H1 (cell line): Measurements from ENCODE around the gene EPHA4. TPM values are rescaled to one million over a fixed set of nuclear protein-coding genes. Genes with fewer than 3 reads are reported as not detected.
A peak's percentile ranks its signal among the peaks of the same experiment; 100 is the strongest.

Experiments
- CTCF ChIA-PET: fragments of 300-600 bp; sonication (Branson Sonifier 250); formaldehyde crosslinking; loops from one replicate; lab custom pipeline; 2021; ENCODE audit not compliant: partially characterized antibody; lab: Charles Lee
- POLR2A ChIA-PET: fragments of 300-600 bp; sonication (Branson Sonifier 250); formaldehyde crosslinking; loops from one replicate; lab custom pipeline; 2021; ENCODE audit warnings: inconsistent platforms; ENCODE audit not compliant: partially characterized antibody; lab: Charles Lee
- DNase-seq, 2 experiments: peaks; one replicate each; pipeline versions ENCODE4 v3.0.0 to v3.0.0-alpha.2; 2010 to 2022; ENCODE audit warnings: low spot score in 2 of 2, low read depth in 1 of 2, mixed read lengths in 1 of 2
- FAIRE-seq: peaks from 2 replicates; lab custom pipeline; 2011; peaks lifted over from hg19 to GRCh38; lab: Jason Lieb, UNC
- H2AFZ ChIP-seq: 2 replicates; pipeline ENCODE4 v1.8.1; 2012; ENCODE audit warnings: low read length, inconsistent platforms
- H2AK5ac ChIP-seq: 2 replicates; pipeline ENCODE4 v1.6.1; 2013; ENCODE audit warnings: low read depth, low read length
- H2BK120ac ChIP-seq: replicated peaks from 2 replicates; pipeline ENCODE3; 2013; ENCODE audit warnings: low read depth, low read length, inconsistent platforms
- H2BK12ac ChIP-seq: 2 replicates; pipeline ENCODE4 v1.6.1; 2013; ENCODE audit warnings: low read depth, low read length
- H2BK15ac ChIP-seq: 2 replicates; pipeline ENCODE4 v1.6.1; 2013; ENCODE audit warnings: low read length
- H2BK20ac ChIP-seq: 2 replicates; pipeline ENCODE4 v1.6.1; 2013; ENCODE audit warnings: low read length
- H2BK5ac ChIP-seq: 2 replicates; pipeline ENCODE4 v1.6.1; 2013; ENCODE audit warnings: low read depth, low read length
- H3K14ac ChIP-seq: 2 replicates; pipeline ENCODE4 v1.6.1; 2013; ENCODE audit warnings: inconsistent platforms; ENCODE audit not compliant: insufficient read length
- H3K18ac ChIP-seq: 2 replicates; pipeline ENCODE4 v1.6.1; 2013; ENCODE audit warnings: low read length; ENCODE audit errors: extremely low read depth
- H3K23ac ChIP-seq: 2 replicates; pipeline ENCODE4 v1.6.1; 2013; ENCODE audit warnings: inconsistent platforms; ENCODE audit not compliant: insufficient read length
- H3K23me2 ChIP-seq: 2 replicates; pipeline ENCODE4 v1.6.1; 2013; ENCODE audit warnings: low read depth, low read length
- H3K27ac ChIP-seq: 2 replicates; pipeline ENCODE4 v1.6.1; 2011; ENCODE audit warnings: low read depth, low read length, inconsistent platforms
- H3K27me3 ChIP-seq, 4 experiments: replicated peaks in 1 of 4; 1 replicate in 1 of 4; 2 replicates in 3 of 4; pipeline versions ENCODE4 v1.6.1 to v1.8.1; 2011 to 2013; ENCODE audit warnings: low read length in 3 of 4, mild to moderate bottlenecking in 3 of 4, inconsistent platforms in 2 of 4, mixed read lengths in 2 of 4, moderate library complexity in 1 of 4; ENCODE audit not compliant: control insufficient read depth in 3 of 4, insufficient read depth in 3 of 4; ENCODE audit errors: extremely low read depth in 1 of 4
- H3K36me3 ChIP-seq, 4 experiments: 2 replicates each; pipeline versions ENCODE4 v1.6.1 to v1.8.1; 2011 to 2013; ENCODE audit warnings: mild to moderate bottlenecking in 4 of 4, low read length in 3 of 4, moderate library complexity in 2 of 4, control low read depth in 1 of 4, inconsistent platforms in 1 of 4; ENCODE audit not compliant: insufficient read depth in 4 of 4, control insufficient read depth in 2 of 4
- H3K4ac ChIP-seq: replicated peaks from 2 replicates; pipeline ENCODE3; 2013; ENCODE audit warnings: low read length, low read depth, mixed read lengths, inconsistent platforms; ENCODE audit not compliant: insufficient read length
- H3K4me1 ChIP-seq, 4 experiments: replicated peaks in 1 of 4; 1 replicate in 1 of 4; 2 replicates in 3 of 4; pipeline versions ENCODE4 v1.6.1 to v1.8.1; 2011 to 2013; ENCODE audit warnings: low read length in 3 of 4, inconsistent platforms in 2 of 4, mixed read lengths in 1 of 4; ENCODE audit not compliant: insufficient read depth in 4 of 4, control insufficient read depth in 3 of 4
- H3K4me2 ChIP-seq, 2 experiments: 2 replicates each; pipeline versions ENCODE4 v1.6.1 to v1.8.1; 2011 to 2013; ENCODE audit warnings: low read depth in 2 of 2, low read length in 2 of 2, control low read depth in 1 of 2, inconsistent platforms in 1 of 2, mild to moderate bottlenecking in 1 of 2; ENCODE audit not compliant: insufficient read depth in 1 of 2
- H3K4me3 ChIP-seq, 4 experiments: fragments of 200-600, 300-600 bp in 1 of 4; sonication (generic), shearing (Covaris generic), sonication (Bioruptor Twin) in 1 of 4; 2 replicates each; pipeline versions ENCODE4 v1.5.1 to v1.8.1; 2011 to 2016; ENCODE audit warnings: low read length in 4 of 4, low read depth in 3 of 4, control low read depth in 2 of 4, inconsistent platforms in 2 of 4, mild to moderate bottlenecking in 2 of 4, mixed read lengths in 1 of 4, moderate library complexity in 1 of 4; ENCODE audit not compliant: insufficient read depth in 2 of 4; ENCODE audit errors: extremely low read depth in 1 of 4
- H3K56ac ChIP-seq: replicated peaks from 2 replicates; pipeline ENCODE3; 2013; ENCODE audit warnings: low read depth, mild to moderate bottlenecking, mixed read lengths, low read length, inconsistent platforms; ENCODE audit not compliant: insufficient read length
- H3K79me1 ChIP-seq: 2 replicates; pipeline ENCODE4 v1.6.1; 2013; ENCODE audit warnings: low read depth, low read length, control low read depth
- H3K79me2 ChIP-seq, 2 experiments: 2 replicates each; pipeline versions ENCODE4 v1.6.1 to v1.8.1; 2012 to 2013; ENCODE audit warnings: low read length in 2 of 2, mild to moderate bottlenecking in 2 of 2, inconsistent platforms in 1 of 2; ENCODE audit not compliant: insufficient read depth in 2 of 2, control insufficient read depth in 1 of 2
- H3K9ac ChIP-seq, 4 experiments: replicated peaks in 1 of 4; 1 replicate in 1 of 4; 2 replicates in 3 of 4; pipeline versions ENCODE4 v1.6.1 to v1.8.1; 2011 to 2013; ENCODE audit warnings: low read depth in 3 of 4, low read length in 3 of 4, control low read depth in 2 of 4, mild to moderate bottlenecking in 2 of 4, moderate library complexity in 2 of 4, inconsistent platforms in 1 of 4; ENCODE audit errors: extremely low read depth in 1 of 4
- H3K9me3 ChIP-seq, 2 experiments: 2 replicates each; pipeline versions ENCODE4 v1.6.1 to v1.8.1; 2012 to 2013; ENCODE audit warnings: mild to moderate bottlenecking in 2 of 2, moderate library complexity in 2 of 2, control low read depth in 1 of 2, inconsistent platforms in 1 of 2, low read depth in 1 of 2, low read length in 1 of 2, mixed read lengths in 1 of 2; ENCODE audit not compliant: insufficient read depth in 2 of 2
- H4K20me1 ChIP-seq, 2 experiments: replicated peaks in 1 of 2; 2 replicates each; pipeline versions ENCODE3 to v1.8.1; 2011 to 2013; ENCODE audit warnings: inconsistent platforms in 2 of 2, low read length in 2 of 2, mild to moderate bottlenecking in 1 of 2; ENCODE audit not compliant: insufficient read depth in 2 of 2, control insufficient read depth in 1 of 2
- H4K5ac ChIP-seq: 2 replicates; pipeline ENCODE4 v1.6.1; 2013; ENCODE audit warnings: low read length, low read depth, mixed read lengths, inconsistent platforms; ENCODE audit not compliant: insufficient read length
- H4K8ac ChIP-seq: 2 replicates; pipeline ENCODE4 v1.8.0; 2013; ENCODE audit warnings: mild to moderate bottlenecking, moderate library complexity, low read length, inconsistent platforms; ENCODE audit not compliant: insufficient read depth; ENCODE audit errors: extremely low read depth
- H4K91ac ChIP-seq: replicated peaks from 2 replicates; pipeline ENCODE3; 2013; ENCODE audit warnings: low read length, mixed read lengths, inconsistent platforms; ENCODE audit not compliant: insufficient read length
- CEBPB ChIP-seq: IDR thresholded peaks from 2 replicates; pipeline ENCODE4 v1.6.1; 2012; ENCODE audit warnings: low read depth, low read length
- CTBP2 ChIP-seq: IDR thresholded peaks from 2 replicates; pipeline ENCODE4 v1.7.0; 2011; ENCODE audit warnings: borderline replicate concordance, mild to moderate bottlenecking, moderate library complexity, mixed read lengths, low read length; ENCODE audit not compliant: insufficient read depth, insufficient read length
- EZH2 ChIP-seq: fragments of 200-600 bp; sonication (generic); IDR thresholded peaks from 2 replicates; pipeline ENCODE4 v1.7.1; 2012; ENCODE audit warnings: low read depth, mild to moderate bottlenecking, moderate library complexity, low read length, inconsistent platforms; ENCODE audit not compliant: severe bottlenecking
- WGBS, 2 experiments: shearing (Covaris generic) in 1 of 2; methylation state at CpG; one replicate each; pipeline versions ENCODE4 v1.1.6 to v1.1.7; 2013 to 2015; ENCODE audit warnings: low lambda C conversion rate in 2 of 2, mixed read lengths in 2 of 2, inconsistent platforms in 1 of 2, low coverage in 1 of 2, missing lambda C conversion rate in 1 of 2; ENCODE audit not compliant: insufficient replicate concordance in 2 of 2, insufficient coverage in 1 of 2, insufficient read length in 1 of 2; ENCODE audit errors: extremely low coverage in 1 of 2, missing lambda C conversion rate in 1 of 2; 5-methylcytosine and 5-hydroxymethylcytosine counted together
- polyA plus RNA-seq, 7 experiments: library from polyadenylated mRNA; depleted of rRNA in 3 of 7; stranded (reverse) in 5 of 7; unstranded in 2 of 7; fragments of >200 nt in 5 of 7; fragments of 200-250 nt in 2 of 7; gene quantifications; 1 replicate in 5 of 7; 2 replicates in 1 of 7; 4 replicates in 1 of 7; pipeline versions ENCODE4 v1.2.1 to v1.2.3, GENCODE V29; 2011 to 2013; ENCODE audit warnings: missing spikeins in 2 of 7, mixed read lengths in 2 of 7
- total RNA-seq: library from RNA; stranded (reverse); fragmentation: NEBNext Ultra II Directional; extraction: Animal tissue kit (Norgen Biotek cat#: 25700); gene quantifications from 2 replicates; pipeline ENCODE4 v1.2.1, GENCODE V29; 2021

Gene EPHA4
- total and polyA plus RNA-seq, 2 of the 8 experiments (the other 6 are each of a cell fraction or from before 2014, with no cell fraction given) = 4.3 to 5.7 TPM

GRCh38 chr2:221374234-221374633 lies 197.9 kb downstream of the EPHA4 start:
- Histone ChIP-seq H3K18ac (no peak overlapping the region), H3K79me1 (no peaks in the 10 kb centered on the region), H3K27ac (no peak overlapping the region), H2AFZ (no peak overlapping the region), H3K79me2 (no peaks in the 10 kb centered on the region), H3K4ac (no peak overlapping the region), H2BK120ac (no peak overlapping the region), H4K20me1 (no peaks in the 10 kb centered on the region), H4K8ac (no peak overlapping the region), H3K27me3 (no peaks in the 10 kb centered on the region; a peak in 1 of 7 replicates), H3K23ac (no peak overlapping the region), H3K9me3 (no peaks in the 10 kb centered on the region), H2BK12ac (no peak overlapping the region), H2BK20ac (no peak overlapping the region), H4K5ac (no peak overlapping the region), H2BK5ac (no peak overlapping the region), H3K9ac (no peak overlapping the region), H3K23me2 (no peaks in the 10 kb centered on the region), H3K56ac (no peak overlapping the region), H3K4me1 (peaks cover 4 to 12% (median 11%) of the 10 kb centered on the region in 4 experiments), H3K4me2 (no peak overlapping the region), H4K91ac (no peak overlapping the region), H2AK5ac (no peak overlapping the region), H3K4me3 (no peak overlapping the region), H3K14ac (no peak overlapping the region), H3K36me3 (no peaks in the 10 kb centered on the region), H2BK15ac (no peak overlapping the region)
- 94% methylated on average over 9 of the region's 9 CpGs; no CpG with 5 or more reads in 1 of the 2 experiments for WGBS, 2 experiments
- ChIA-PET CTCF (interaction anchor here (4.6 kb wide), 1 partner anchor 15 kb away, joined by 23 read pairs; no protein-coding TSS in a partner anchor), POLR2A (interaction anchor here (0.6 kb wide), 1 partner anchor 486 kb away, joined by 3 read pairs; no protein-coding TSS in a partner anchor)
- DNase-seq = no peak
- no peak for FAIRE-seq
- TF ChIP-seq CTBP2 (no peak), EZH2 (no peak), CEBPB (peak; percentile 55; the same call in 1 of the 2 replicates)
